Camera-type eye (tissue), 1 donor: ENCODE data around the gene PDZD11. TPM values are rescaled to one million over a fixed set of nuclear protein-coding genes. Genes with fewer than 3 reads are reported as not detected.

Source experiments
- total RNA-seq: library from RNA; depleted of rRNA; stranded (reverse); fragments of >200 nt; gene quantifications from one replicate; pipeline ENCODE4 v1.2.3, GENCODE V29; 2014

Gene PDZD11, protein sequence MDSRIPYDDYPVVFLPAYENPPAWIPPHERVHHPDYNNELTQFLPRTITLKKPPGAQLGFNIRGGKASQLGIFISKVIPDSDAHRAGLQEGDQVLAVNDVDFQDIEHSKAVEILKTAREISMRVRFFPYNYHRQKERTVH
- 43.7 TPM for total RNA-seq

DNA sequence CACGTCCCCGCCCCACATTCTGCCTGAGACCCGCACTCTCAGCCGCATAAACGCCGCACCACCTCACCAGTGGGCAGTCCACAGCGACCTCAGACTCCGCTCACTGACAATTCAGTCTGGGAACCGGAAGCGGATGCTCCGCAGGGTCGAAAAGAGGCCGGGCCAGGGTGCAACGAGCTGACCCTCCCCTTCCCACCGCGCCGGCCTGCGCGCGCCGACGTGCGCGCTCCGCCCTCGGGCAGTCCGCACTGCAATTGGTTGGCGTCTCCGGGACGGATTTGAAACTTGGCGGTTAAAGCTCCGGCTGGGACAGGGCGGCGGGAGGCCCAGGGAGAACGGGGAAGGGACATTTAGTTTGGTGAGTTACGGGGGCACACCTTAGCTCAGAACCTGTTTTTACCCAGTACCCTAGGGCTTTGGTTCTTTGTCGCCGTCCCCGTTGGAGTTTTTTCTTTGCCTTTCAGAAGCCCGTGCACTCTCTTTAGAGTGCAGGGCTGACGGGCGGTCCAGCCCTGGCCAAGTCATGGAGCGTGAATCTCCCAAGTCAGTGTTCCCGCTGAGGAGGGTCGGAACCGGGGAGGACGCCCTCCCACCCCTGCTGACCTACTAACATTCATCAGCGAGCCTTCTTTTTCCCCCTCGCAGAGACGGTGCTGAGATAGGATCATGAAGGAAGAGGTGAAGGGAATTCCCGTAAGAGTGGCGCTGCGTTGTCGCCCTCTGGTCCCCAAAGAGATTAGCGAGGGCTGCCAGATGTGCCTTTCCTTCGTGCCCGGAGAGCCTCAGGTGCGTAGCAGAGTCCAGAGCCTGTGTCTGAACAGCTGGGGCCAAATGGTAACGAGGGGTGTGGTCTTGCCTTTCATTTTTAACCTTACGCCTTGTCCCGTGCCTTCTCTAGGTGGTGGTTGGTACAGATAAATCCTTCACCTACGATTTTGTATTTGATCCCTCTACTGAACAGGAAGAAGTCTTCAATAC is at the start of gene PDZD11, which contains the start of gene KIF4A:
TSS of gene PDZD11 (minus strand) at position 135 of the 978 bp plus-strand sequence. CDS start 586 bp downstream, outside the sequence.
TSS of gene KIF4A (plus strand) at position 312 of the 978 bp plus-strand sequence. CDS start at position 667, 355 bp downstream.

DNA sequence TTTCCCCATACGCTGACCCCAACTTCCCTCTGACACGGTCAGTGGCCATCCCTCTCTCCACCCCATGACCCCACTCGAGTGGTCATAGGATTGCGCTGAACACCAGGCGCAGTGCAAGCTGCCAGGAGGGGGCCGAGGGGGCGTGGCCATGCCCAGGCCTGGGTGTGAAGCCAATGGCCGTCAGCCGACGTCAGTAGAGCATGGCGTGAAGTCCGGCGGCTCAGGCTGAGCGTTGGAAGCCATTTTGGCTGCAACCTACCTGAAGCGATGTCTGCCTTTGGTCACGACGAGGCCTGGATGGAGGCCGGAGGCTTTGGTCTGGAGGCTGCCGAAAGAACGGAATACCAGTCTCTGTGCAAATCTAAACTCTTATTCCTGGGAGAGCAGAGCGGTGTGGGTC is 7.8 kb downstream of the PDZD11 start, which contains the start of gene RAB41:
TSS of gene RAB41 (plus strand) at position 222 of the 400 bp plus-strand sequence. CDS start at position 268, 46 bp downstream.

DNA sequence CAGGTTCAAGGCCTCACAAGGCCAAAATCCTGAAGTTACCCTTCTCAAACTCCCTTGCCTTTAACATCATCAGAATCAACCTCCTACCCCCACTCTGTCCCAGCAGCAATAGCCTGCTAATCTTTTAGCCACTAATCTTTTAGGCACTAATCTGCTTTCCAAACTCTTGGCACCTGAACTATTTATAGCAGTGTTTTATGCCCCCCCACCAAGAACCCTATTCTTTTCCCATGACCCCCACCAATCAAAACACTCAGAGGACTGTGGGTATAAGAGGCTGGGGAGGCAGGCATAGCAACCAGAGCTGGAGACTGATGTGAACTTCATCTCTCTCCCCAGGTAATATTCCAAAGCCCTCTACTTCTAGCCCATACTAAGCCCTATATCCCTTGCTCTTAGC is 21.7 kb downstream of the PDZD11 start, which contains the start of gene ARR3:
TSS of gene ARR3 (plus strand) at position 301 of the 400 bp plus-strand sequence. CDS start 1,052 bp downstream, outside the sequence.

DNA sequence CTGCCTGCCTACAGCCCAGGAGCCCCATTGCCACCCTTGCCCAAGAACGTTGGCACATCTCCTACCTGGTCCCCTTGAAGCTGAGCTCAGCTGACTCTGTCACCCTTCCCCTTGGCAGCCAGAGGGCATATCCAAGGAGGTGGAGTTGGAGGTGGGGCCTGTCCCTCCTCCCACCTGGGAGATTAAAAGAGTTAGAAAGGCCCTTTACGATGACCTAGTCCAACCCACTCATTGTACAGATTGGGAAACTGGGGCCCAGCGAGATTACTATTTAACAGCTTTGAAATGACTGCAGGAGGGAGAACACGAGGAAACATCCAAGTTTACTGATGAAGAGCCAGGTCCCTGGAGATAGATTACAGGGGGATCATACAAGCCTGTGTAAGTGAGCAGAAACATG is 29.6 kb downstream of the PDZD11 start, which contains the start of gene P2RY4:
TSS of gene P2RY4 (minus strand) at position 101 of the 400 bp plus-strand sequence. CDS start 580 bp downstream, outside the sequence.

Other genes with a start within 250 kb of the PDZD11 start
- not detected for gene AWAT2, start 240.0 kb downstream of the PDZD11 start, total RNA-seq
- gene OTUD6A, start 227.5 kb downstream of the PDZD11 start, total RNA-seq: not detected
- 74.4 TPM for gene IGBP1, start 156.5 kb downstream of the PDZD11 start, total RNA-seq
- not detected for gene DGAT2L6, start 112.4 kb downstream of the PDZD11 start, total RNA-seq
- not detected for gene AWAT1, start 55.3 kb downstream of the PDZD11 start, total RNA-seq
- gene P2RY4, start 29.7 kb downstream of the PDZD11 start, total RNA-seq: 0.82 TPM
- 9.8 TPM for gene ARR3, start 21.6 kb downstream of the PDZD11 start, total RNA-seq
- not detected for gene RAB41, start 7.8 kb downstream of the PDZD11 start, total RNA-seq
- 7.6 TPM for gene KIF4A, start 177 bp upstream of the PDZD11 start, total RNA-seq
- 7.5 TPM for gene GDPD2, start 133.4 kb upstream of the PDZD11 start, total RNA-seq
- gene DLG3, start 154.9 kb upstream of the PDZD11 start, total RNA-seq: 67.5 TPM